DOHH2 (cell line): Measurements from ENCODE around the gene GALNTL6.

Experiments used
- H3F3A ChIP-seq: fragments of 200-600 bp; sonication (generic), shearing (Covaris generic); 2 replicates; pipeline ENCODE4 v1.6.0; 2016; ENCODE audit warnings: antibody characterized with exemption, mild to moderate bottlenecking; ENCODE audit not compliant: control insufficient read depth, insufficient read depth
- H3K27ac ChIP-seq: fragments of 200-600 bp; sonication (generic); 2 replicates; pipeline ENCODE4 v1.5.1; 2014; ENCODE audit warnings: low read depth, mild to moderate bottlenecking, low read length, moderate library complexity
- H3K27me3 ChIP-seq: fragments of 200-600 bp; sonication (generic); 2 replicates; pipeline ENCODE4 v1.6.1; 2014; ENCODE audit warnings: mild to moderate bottlenecking, low read length, mixed read lengths; ENCODE audit not compliant: control insufficient read depth
- H3K36me3 ChIP-seq: fragments of 200-600 bp; sonication (generic); 2 replicates; pipeline ENCODE4 v1.6.1; 2014; ENCODE audit warnings: mild to moderate bottlenecking, low read length, moderate library complexity, mixed read lengths; ENCODE audit not compliant: control insufficient read depth
- H3K4me1 ChIP-seq: fragments of 200-600 bp; sonication (generic); 2 replicates; pipeline ENCODE4 v1.6.1; 2014; ENCODE audit warnings: mild to moderate bottlenecking, low read length, mixed read lengths; ENCODE audit not compliant: control insufficient read depth
- H3K4me2 ChIP-seq: fragments of 200-600 bp; sonication (generic); 2 replicates; pipeline ENCODE4 v1.6.0; 2014; ENCODE audit warnings: mild to moderate bottlenecking, low read length, moderate library complexity
- H3K4me3 ChIP-seq: fragments of 200-600 bp; sonication (generic); 2 replicates; pipeline ENCODE4 v1.5.1; 2014; ENCODE audit warnings: mild to moderate bottlenecking, low read length, mixed read lengths
- H3K79me2 ChIP-seq: fragments of 200-600 bp; sonication (generic); 2 replicates; pipeline ENCODE4 v1.6.1; 2014; ENCODE audit warnings: mild to moderate bottlenecking, low read length, mixed read lengths; ENCODE audit not compliant: control insufficient read depth
- H3K9me2 ChIP-seq: fragments of 200-600 bp; sonication (generic); replicated peaks from 2 replicates; pipeline ENCODE4 v1.6.1; 2014; ENCODE audit warnings: mild to moderate bottlenecking, low read length, mixed read lengths; ENCODE audit not compliant: control insufficient read depth
- H3K9me3 ChIP-seq: fragments of 200-600 bp; sonication (generic); 2 replicates; pipeline ENCODE4 v1.6.1; 2014; ENCODE audit warnings: antibody characterized with exemption, low read length, mixed read lengths; ENCODE audit not compliant: control insufficient read depth, insufficient read depth
- H4K20me1 ChIP-seq: fragments of 200-600 bp; sonication (generic); 2 replicates; pipeline ENCODE4 v1.6.0; 2014; ENCODE audit warnings: low read depth, mild to moderate bottlenecking, antibody characterized with exemption, low read length, moderate library complexity; ENCODE audit not compliant: control insufficient read depth, insufficient read depth
- EZH2phosphoT487 ChIP-seq: fragments of 200-600 bp; sonication (generic); IDR thresholded peaks from 2 replicates; pipeline ENCODE4 v1.6.1; 2017; ENCODE audit warnings: borderline replicate concordance, mild to moderate bottlenecking, antibody characterized with exemption, low read length, moderate library complexity, mixed read lengths
- TF ChIP-seq, protein P1 (sequence below): fragments of 200-600 bp; sonication (generic); IDR thresholded peaks from one replicate; pipeline ENCODE4 v1.5.1; 2014; ENCODE audit warnings: antibody characterized with exemption, mild to moderate bottlenecking, low read depth, low read length; ENCODE audit not compliant: poor library complexity, severe bottlenecking

Gene GALNTL6

GRCh38 chr4:172061204-172061603, 248.0 kb downstream of the GALNTL6 start:
- H3K36me3 ChIP-seq = no peaks in the 10 kb centered on the region
- H3K4me1 ChIP-seq = no peaks in the 10 kb centered on the region
- H3K27ac ChIP-seq = no peak overlapping the region
- H3K9me2 ChIP-seq = no peaks in the 10 kb centered on the region
- no peak overlapping the region for H3K4me3 ChIP-seq
- no peaks in the 10 kb centered on the region for H3K27me3 ChIP-seq
- H3K4me2 ChIP-seq = no peak overlapping the region
- no peak for TF ChIP-seq EZH2phosphoT487
- TF ChIP-seq, protein P1, sequence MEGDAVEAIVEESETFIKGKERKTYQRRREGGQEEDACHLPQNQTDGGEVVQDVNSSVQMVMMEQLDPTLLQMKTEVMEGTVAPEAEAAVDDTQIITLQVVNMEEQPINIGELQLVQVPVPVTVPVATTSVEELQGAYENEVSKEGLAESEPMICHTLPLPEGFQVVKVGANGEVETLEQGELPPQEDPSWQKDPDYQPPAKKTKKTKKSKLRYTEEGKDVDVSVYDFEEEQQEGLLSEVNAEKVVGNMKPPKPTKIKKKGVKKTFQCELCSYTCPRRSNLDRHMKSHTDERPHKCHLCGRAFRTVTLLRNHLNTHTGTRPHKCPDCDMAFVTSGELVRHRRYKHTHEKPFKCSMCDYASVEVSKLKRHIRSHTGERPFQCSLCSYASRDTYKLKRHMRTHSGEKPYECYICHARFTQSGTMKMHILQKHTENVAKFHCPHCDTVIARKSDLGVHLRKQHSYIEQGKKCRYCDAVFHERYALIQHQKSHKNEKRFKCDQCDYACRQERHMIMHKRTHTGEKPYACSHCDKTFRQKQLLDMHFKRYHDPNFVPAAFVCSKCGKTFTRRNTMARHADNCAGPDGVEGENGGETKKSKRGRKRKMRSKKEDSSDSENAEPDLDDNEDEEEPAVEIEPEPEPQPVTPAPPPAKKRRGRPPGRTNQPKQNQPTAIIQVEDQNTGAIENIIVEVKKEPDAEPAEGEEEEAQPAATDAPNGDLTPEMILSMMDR = no peak
- no peaks in the 10 kb centered on the region for H3F3A ChIP-seq
- H4K20me1 ChIP-seq = no peaks in the 10 kb centered on the region
- no peaks in the 10 kb centered on the region for H3K79me2 ChIP-seq
- H3K9me3 ChIP-seq = no peaks in the 10 kb centered on the region

GRCh38 chr4:172068506-172068905, 255.3 kb downstream of the GALNTL6 start:
- Histone ChIP-seq H3K27ac (no peak overlapping the region), H4K20me1 (no peaks in the 10 kb centered on the region), H3K4me1 (no peaks in the 10 kb centered on the region), H3K4me2 (no peak overlapping the region), H3F3A (no peaks in the 10 kb centered on the region), H3K9me2 (no peaks in the 10 kb centered on the region), H3K27me3 (no peaks in the 10 kb centered on the region), H3K9me3 (no peaks in the 10 kb centered on the region), H3K4me3 (no peak overlapping the region), H3K79me2 (no peaks in the 10 kb centered on the region), H3K36me3 (no peaks in the 10 kb centered on the region)
- TF ChIP-seq, protein P1 = no peak
- no peak for TF ChIP-seq EZH2phosphoT487

GRCh38 chr4:172073590-172073989, 260.4 kb downstream of the GALNTL6 start:
- Histone ChIP-seq H3K4me2 (no peak overlapping the region), H3K27ac (no peak overlapping the region), H3K27me3 (no peaks in the 10 kb centered on the region), H3K79me2 (no peaks in the 10 kb centered on the region), H3K36me3 (no peaks in the 10 kb centered on the region), H3K4me1 (no peaks in the 10 kb centered on the region), H3K9me3 (no peaks in the 10 kb centered on the region), H3K9me2 (no peaks in the 10 kb centered on the region), H4K20me1 (no peaks in the 10 kb centered on the region), H3K4me3 (no peak overlapping the region), H3F3A (no peaks in the 10 kb centered on the region)
- TF ChIP-seq, protein P1 = no peak
- no peak for TF ChIP-seq EZH2phosphoT487

DNA sequence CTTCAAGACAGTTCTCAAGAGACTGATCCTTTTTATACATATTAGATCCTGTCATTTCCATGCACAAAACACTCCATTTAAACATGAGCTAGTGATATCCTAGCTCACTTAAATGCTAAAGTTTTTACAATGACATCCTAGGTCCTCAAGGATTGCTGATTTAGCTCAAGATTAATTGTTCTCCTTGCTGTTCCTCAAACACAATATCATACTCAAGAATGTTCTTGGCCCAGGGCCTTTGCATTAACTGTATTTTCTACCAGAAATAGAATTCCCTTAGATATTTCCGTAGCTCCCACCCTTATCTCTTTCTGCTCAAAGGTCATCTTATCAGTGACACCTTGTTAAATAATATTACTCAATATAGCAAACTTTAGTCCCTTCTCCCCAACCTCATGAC, 270.1 kb downstream of the GALNTL6 start:
- Histone ChIP-seq H3K9me2 (no peaks in the 10 kb centered on the region), H3K9me3 (no peaks in the 10 kb centered on the region), H3K27me3 (no peaks in the 10 kb centered on the region), H3F3A (no peaks in the 10 kb centered on the region), H4K20me1 (no peaks in the 10 kb centered on the region), H3K36me3 (no peaks in the 10 kb centered on the region), H3K4me2 (no peak overlapping the region), H3K4me1 (no peaks in the 10 kb centered on the region), H3K79me2 (no peaks in the 10 kb centered on the region), H3K4me3 (no peak overlapping the region), H3K27ac (no peak overlapping the region)
- TF ChIP-seq EZH2phosphoT487 = no peak
- TF ChIP-seq, protein P1 = no peak
